Stimulated activated CD8-positive, alpha-beta memory T cell treated with anti-CD3 and anti-CD28 coated beads, Interleukin-4, amount 100 ng/mL, for 24 hours (primary cell): ENCODE results near the gene SF3A1.
"Not testable (repeated sequence)": the region's sequence is repeated elsewhere in the genome, so short reads cannot be mapped to it uniquely, and the experiment has no call there.

Experiments used
- DNase-seq: peaks from one replicate; pipeline ENCODE4 v3.0.0-alpha.2; 2020; ENCODE audit warnings: low read depth

Gene SF3A1

GRCh38 chr22:30356449-30357235 is at the start of gene SF3A1, which contains the start of gene CCDC157:
Gene SF3A1, minus strand, starts transcription at chr22:30356894. Its CDS starts 102 bp downstream, at chr22:30356792.
Gene CCDC157, plus strand, starts transcription at chr22:30357007. Its CDS starts 8,994 bp downstream, at chr22:30366001.
- peak; percentile 83 for DNase-seq

DNA sequence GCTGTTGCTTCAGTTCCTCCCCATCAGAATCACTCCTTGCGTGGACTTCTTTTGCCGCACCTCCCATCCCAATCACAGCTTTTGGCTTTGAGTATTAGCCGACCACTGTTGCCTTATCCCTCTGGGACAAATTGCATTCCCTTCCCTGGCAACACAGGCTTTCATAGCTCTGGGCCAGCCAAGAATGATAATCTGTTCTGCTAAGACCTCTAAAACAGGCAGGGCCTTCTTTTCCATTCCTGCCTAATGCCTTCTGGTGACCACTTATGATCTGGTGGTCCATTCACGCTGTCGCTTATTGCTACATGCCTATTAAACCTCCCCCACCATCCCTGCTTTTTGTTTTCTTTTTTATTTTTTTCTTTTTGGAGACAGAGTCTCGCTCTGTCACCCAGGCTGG is 49.7 kb upstream of the SF3A1 start:
- DNase-seq, result no peak

DNA sequence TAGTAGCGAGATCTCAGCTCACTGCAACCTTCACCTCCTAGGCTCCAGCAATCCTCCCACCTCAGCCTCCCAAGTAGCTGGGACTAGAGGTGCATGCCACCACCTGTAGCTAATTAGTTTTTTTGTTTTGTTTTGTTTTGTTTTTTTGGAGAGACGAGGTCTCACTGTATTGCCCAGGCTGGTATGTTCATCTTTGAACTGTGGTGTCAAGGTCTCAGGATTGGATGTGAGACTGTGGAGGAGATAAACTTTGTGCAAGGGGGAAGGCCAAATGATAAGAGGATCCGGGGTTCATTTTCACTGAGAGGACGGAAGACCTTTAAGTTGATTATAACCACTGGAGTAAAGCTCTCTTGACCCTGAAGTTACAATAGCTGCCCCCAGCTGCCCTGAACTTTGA is 49.0 kb upstream of the SF3A1 start:
- DNase-seq, result no peak

DNA sequence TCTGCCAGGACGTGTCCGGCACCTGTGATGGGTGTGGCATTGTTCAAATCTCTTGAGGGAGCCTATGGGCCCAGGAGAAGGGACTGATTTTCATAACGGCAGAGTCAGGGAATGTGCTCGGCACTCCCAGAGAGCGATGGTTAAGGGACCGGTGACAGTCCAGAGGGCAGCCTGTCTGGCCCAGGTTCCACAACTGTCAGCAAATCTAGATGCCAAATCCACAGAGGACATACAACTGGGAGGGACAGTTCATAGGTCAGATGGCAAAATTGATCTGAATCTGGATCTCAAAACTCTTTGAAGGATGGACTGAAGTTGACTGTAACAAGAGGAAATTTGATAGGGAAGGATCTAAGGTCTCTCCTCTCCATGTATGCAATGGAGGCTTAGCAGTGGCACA is 47.6 kb upstream of the SF3A1 start:
- DNase-seq, result no peak

GRCh38 chr22:30402766-30403104 is 46.0 kb upstream of the SF3A1 start:
- not testable (repeated sequence) for DNase-seq

DNA sequence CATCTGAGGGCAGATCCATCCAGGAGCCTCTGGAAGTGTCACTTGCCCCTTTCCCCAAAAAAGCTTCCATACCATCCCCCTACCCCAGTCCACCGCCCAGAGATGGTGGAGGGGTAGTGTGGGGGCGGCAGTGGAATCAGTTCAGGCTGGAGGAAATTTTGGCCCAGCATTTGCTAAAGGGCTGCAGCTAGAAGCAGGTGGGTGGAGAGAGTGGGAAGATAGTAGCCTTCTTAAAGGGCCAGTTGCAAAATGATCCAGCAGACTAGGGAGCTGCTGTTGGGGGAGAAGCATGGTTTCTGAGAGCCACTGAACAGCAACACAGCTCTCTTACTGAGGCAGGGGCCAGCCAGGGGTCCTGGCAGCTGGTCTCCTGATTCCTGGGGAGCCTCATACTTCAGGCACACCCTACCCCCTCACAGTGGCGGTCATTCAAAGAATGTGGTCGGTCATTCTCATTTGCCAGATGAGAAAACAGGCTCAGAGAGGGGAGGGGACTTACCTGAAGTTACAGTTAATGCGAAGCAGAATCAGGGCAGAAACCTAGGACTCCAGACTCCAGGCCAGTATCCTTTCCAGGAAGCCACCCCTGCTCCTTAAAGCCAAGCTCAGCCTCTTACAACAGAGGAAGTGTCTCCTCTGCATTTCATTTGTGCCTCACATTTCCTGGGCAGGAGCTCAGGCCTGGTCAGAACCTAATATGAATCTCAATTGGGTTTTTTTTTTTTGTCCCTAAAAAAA is 45.5 kb upstream of the SF3A1 start:
- DNase-seq, result no peak

GRCh38 chr22:30401024-30401423 is 44.3 kb upstream of the SF3A1 start:
- not testable (repeated sequence) for DNase-seq

- DNase-seq, result no peak
Measured at GRCh38 chr22:30400159-30400558, 43.5 kb upstream of the SF3A1 start.

DNA sequence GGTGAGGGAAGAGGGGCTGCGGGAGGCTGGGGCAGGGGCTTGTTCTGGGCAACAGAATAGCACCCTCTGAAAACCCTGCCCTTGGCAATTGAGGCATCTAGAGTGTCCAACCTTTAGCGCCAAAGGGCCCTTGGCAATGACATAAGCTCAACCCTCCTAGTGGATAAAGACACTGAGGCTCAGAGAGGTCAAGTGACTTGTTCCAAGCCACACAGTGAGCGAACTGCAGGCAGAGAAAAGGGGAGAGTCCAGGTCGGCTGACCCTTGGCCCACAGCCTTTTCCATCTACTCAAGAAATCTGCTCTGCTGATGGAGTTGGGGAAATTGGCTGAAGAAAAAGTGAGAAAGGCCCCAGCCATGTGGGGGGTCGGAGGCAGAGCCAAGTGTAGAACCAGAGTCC is 43.0 kb upstream of the SF3A1 start:
- no peak for DNase-seq

DNA sequence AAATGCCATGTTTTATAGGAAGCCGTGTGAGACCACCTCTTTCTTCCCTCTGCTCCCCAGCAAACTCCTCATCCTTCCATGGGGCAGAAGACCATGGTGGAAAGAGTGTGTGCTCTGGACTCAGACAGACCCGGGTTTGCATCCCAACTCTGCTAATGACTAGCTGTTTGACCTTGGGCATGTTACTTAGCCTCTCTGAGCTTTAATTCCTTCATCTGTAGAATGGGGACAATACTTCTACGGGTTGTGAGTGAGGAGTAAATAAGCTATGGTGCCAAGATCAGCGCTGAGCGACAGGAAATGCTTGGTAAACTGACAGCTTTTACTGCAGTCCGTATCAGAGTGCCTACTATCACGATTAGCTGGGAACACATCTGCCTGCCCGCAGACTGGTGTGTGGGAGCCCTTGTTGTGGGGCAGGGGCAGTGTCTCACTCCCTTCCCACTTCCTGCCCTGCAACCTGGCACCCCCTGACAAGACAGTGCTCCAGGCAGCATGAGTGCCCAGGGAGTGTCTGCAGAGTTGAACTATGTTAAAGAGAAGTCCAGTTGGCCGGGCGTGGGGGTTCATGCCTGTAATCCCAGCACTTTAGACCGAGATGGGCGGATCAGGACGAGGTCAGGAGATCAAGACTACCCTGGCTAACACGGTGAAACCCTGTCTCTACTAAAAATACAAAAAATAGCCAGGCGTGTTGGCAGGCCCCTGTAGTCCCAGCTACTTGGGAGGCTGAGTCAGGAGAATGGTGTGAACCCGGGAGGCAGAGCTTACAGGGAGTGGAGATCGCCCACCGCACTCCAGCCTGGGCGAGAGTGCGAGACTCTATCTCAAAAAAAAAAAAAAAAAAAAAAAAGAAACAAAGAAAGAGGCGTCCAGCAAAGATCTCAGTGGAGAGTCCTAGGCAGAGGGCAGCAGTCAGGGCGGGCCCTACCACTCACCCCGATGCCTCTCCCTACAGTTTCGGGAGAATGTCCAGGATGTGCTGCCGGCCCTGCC is 42.3 kb upstream of the SF3A1 start:
- DNase-seq, result no peak

GRCh38 chr22:30397656-30398635 is 41.3 kb upstream of the SF3A1 start:
- no peak for DNase-seq

- peak; percentile 49 for DNase-seq
Measured at GRCh38 chr22:30396871-30397655, 40.4 kb upstream of the SF3A1 start, which contains the start of gene SEC14L2. Gene SEC14L2, plus strand, starts transcription at chr22:30397018. Its CDS starts 99 bp downstream, at chr22:30397117.

GRCh38 chr22:30393885-30394284 is 37.2 kb upstream of the SF3A1 start:
- DNase-seq, result no peak

- no peak for DNase-seq
Measured at GRCh38 chr22:30393322-30393680, 36.6 kb upstream of the SF3A1 start.

DNA sequence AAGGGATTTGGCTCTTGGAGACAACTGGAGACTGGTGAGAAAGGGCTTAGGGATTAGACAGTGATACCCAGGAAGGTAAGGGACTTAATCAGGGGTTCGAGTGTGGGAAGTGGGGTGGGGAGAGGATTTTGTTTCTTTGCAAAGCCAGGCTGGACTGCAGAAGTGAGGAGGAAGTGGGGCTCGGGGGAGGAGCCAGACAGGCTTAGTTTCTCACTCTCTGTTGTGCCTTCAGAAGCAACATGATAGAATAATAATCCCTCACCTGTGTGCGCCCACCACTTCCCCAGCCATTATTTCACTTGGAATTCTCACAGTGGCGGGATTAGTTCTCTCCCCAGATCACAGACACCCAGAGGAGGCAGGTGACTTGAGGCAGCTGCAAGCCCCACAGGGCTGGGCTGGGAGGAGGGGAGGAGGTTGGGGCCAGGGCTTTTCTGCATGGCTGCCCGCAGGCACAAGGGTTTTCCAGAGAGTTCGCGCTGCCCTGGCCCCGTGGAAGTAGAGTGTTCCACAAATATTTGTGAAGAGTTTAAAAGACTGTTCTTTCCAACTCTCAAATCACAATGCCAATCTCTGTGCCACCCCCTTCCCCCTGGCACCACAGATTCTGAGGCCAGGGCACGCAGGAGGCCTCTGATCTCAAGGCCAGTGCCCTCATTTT is 36.1 kb upstream of the SF3A1 start:
- DNase-seq, result no peak

- DNase-seq, result peak; percentile 57
Measured at GRCh38 chr22:30390974-30391691, 34.4 kb upstream of the SF3A1 start.

- peak; percentile 74 for DNase-seq
Measured at GRCh38 chr22:30386960-30387827, 30.5 kb upstream of the SF3A1 start, which contains the start of gene RNF215. Gene RNF215, minus strand, starts transcription at chr22:30387411. Its CDS starts 98 bp downstream, at chr22:30387313.

DNA sequence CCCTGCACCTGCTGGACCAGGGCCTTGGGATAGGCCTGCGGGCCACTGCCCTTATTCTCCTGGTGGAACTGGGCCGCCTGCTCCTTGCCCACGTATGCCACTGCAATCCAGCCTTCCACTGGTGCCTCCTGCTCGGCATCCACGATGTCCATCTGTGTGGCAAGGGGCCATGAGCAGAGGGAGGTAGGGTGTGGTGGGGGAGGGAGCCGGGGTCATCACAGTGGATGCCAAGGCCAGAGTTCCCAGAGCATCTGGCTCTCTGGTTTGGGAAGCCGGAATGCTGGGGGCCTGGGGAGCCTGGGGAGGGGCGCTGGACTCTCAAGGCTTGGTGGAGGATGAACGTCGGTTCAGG is 29.9 kb upstream of the SF3A1 start:
- DNase-seq, result no peak
